Tibial artery (tissue), 4 donors: Measurements from ENCODE around the gene LLCFC1.

ENCODE experiments used
- DNase-seq, 2 donors: peaks; one replicate each; pipeline ENCODE4 v3.0.0-alpha.2; 2019
- H3K27ac ChIP-seq, 2 donors: fragments of 200-600 bp; sonication (generic) in 1 of 2; 1 replicate in 1 of 2; 2 replicates in 1 of 2; pipeline ENCODE4 v1.5.1; 2018 to 2019; ENCODE audit warnings: mild to moderate bottlenecking in 1 of 2
- H3K27me3 ChIP-seq, 2 donors: fragments of 200-600 bp; sonication (generic) in 1 of 2; one replicate each; pipeline versions ENCODE4 v1.5.1 to v1.6.0; 2016 to 2019
- H3K36me3 ChIP-seq, 3 donors: fragments of 200-600 bp; sonication (generic) in 2 of 3; one replicate each; pipeline ENCODE4 v1.5.1; 2016 to 2019; ENCODE audit warnings: mild to moderate bottlenecking in 2 of 3
- H3K4me1 ChIP-seq, 4 donors: fragments of 200-600 bp; sonication (generic) in 2 of 4; 1 replicate in 3 of 4; 2 replicates in 1 of 4; pipeline ENCODE4 v1.5.1; 2016 to 2019
- H3K4me3 ChIP-seq, 2 donors: fragments of 200-600 bp; sonication (generic) in 1 of 2; 1 replicate in 1 of 2; 2 replicates in 1 of 2; pipeline ENCODE4 v1.5.1; 2018 to 2019; ENCODE audit warnings: mild to moderate bottlenecking in 2 of 2
- H3K9me3 ChIP-seq, 3 donors: fragments of 200-600 bp; sonication (generic) in 1 of 3; one replicate each; pipeline ENCODE4 v1.5.1; 2016 to 2019
- CTCF ChIP-seq, 2 experiments: fragments of 200-600 bp in 1 of 2; fragments of 450-650 bp in 1 of 2; IDR thresholded peaks; one replicate each; pipeline ENCODE4 v1.5.1; 2017 to 2019; ENCODE audit warnings: antibody characterized with exemption in 2 of 2, mild to moderate bottlenecking in 1 of 2, moderate library complexity in 1 of 2
- intact Hi-C: fragments of 100-400 bp; cut with DNase I; formaldehyde crosslinking; loops from one replicate; pipeline ENCODE4 v1.15.0; 2023; ENCODE audit warnings: low total_unique reads

The LLCFC1 gene

GRCh38 chr7:142939226-142939910 is at the start of gene LLCFC1:
Gene LLCFC1, plus strand, starts transcription at chr7:142939484. Its CDS starts 138 bp downstream, at chr7:142939622.
- Histone ChIP-seq H3K9me3 (no peaks in the 10 kb centered on the region), H3K4me1 (no peaks in the 10 kb centered on the region), H3K27ac (no peak within 1 kb of the TSS), H3K36me3 (no peaks in the 10 kb centered on the region), H3K27me3 (peaks cover 0 to 7% of the 10 kb centered on the region in 2 donors), H3K4me3 (no peak within 1 kb of the TSS)
- no peak for TF ChIP-seq CTCF (IDR thresholded peaks at IDR 0.05)
- intact Hi-C loops: no loop called here
- no peak for DNase-seq

GRCh38 chr7:142889816-142890215 is 49.5 kb upstream of the LLCFC1 start:
- H3K4me3 ChIP-seq: no peak overlapping the region
- H3K27ac ChIP-seq: no peak overlapping the region
- H3K4me1 ChIP-seq: peaks cover 0 to 6% (median 0%) of the 10 kb centered on the region in 4 donors
- peaks cover 0 to 20% of the 10 kb centered on the region in 2 donors for H3K27me3 ChIP-seq
- H3K36me3 ChIP-seq: no peaks in the 10 kb centered on the region
- TF ChIP-seq CTCF (IDR thresholded peaks at IDR 0.05): no peak
- no peak for DNase-seq
- intact Hi-C loops: no loop called here
- H3K9me3 ChIP-seq: no peaks in the 10 kb centered on the region

GRCh38 chr7:142890874-142891485 is 48.3 kb upstream of the LLCFC1 start:
- H3K4me3 ChIP-seq: no peak overlapping the region
- DNase-seq: no peak
- H3K27me3 ChIP-seq: peaks cover 0 to 17% of the 10 kb centered on the region in 2 donors
- no peak for TF ChIP-seq CTCF (IDR thresholded peaks at IDR 0.05)
- intact Hi-C loops: no loop called here
- H3K36me3 ChIP-seq: no peaks in the 10 kb centered on the region
- no peak overlapping the region for H3K27ac ChIP-seq
- no peaks in the 10 kb centered on the region for H3K9me3 ChIP-seq
- H3K4me1 ChIP-seq: peaks cover 0 to 2% (median 0%) of the 10 kb centered on the region in 4 donors

GRCh38 chr7:142891490-142892082 is 47.7 kb upstream of the LLCFC1 start:
- H3K9me3 ChIP-seq: no peaks in the 10 kb centered on the region
- H3K4me3 ChIP-seq: no peak overlapping the region
- DNase-seq: no peak
- no peaks in the 10 kb centered on the region for H3K4me1 ChIP-seq
- no peak overlapping the region for H3K27ac ChIP-seq
- H3K27me3 ChIP-seq: peaks cover 0 to 17% of the 10 kb centered on the region in 2 donors
- intact Hi-C loops: no loop called here
- TF ChIP-seq CTCF (IDR thresholded peaks at IDR 0.05): no peak
- H3K36me3 ChIP-seq: no peaks in the 10 kb centered on the region

- Histone ChIP-seq H3K9me3 (no peaks in the 10 kb centered on the region), H3K4me1 (no peaks in the 10 kb centered on the region), H3K4me3 (no peak overlapping the region), H3K36me3 (no peaks in the 10 kb centered on the region), H3K27me3 (peaks cover 0 to 17% of the 10 kb centered on the region in 2 donors), H3K27ac (no peak overlapping the region)
- intact Hi-C loops: no loop called here
- no peak for DNase-seq
- no peak for TF ChIP-seq CTCF (IDR thresholded peaks at IDR 0.05)
Measured at GRCh38 chr7:142892951-142893350, 46.3 kb upstream of the LLCFC1 start.
